Measurements from ENCODE around the gene ASTN2.

- TF ChIP-seq, protein P1, sequence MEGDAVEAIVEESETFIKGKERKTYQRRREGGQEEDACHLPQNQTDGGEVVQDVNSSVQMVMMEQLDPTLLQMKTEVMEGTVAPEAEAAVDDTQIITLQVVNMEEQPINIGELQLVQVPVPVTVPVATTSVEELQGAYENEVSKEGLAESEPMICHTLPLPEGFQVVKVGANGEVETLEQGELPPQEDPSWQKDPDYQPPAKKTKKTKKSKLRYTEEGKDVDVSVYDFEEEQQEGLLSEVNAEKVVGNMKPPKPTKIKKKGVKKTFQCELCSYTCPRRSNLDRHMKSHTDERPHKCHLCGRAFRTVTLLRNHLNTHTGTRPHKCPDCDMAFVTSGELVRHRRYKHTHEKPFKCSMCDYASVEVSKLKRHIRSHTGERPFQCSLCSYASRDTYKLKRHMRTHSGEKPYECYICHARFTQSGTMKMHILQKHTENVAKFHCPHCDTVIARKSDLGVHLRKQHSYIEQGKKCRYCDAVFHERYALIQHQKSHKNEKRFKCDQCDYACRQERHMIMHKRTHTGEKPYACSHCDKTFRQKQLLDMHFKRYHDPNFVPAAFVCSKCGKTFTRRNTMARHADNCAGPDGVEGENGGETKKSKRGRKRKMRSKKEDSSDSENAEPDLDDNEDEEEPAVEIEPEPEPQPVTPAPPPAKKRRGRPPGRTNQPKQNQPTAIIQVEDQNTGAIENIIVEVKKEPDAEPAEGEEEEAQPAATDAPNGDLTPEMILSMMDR (IDR thresholded peaks at IDR 0.05) = no peak
- no peak for TF ChIP-seq POLR2A (IDR thresholded peaks at IDR 0.05)
Measured at GRCh38 chr9:116687754-116688135, 727.1 kb downstream of the ASTN2 start.

Measured in thyroid gland (tissue), 4 donors.